NCI-H187 treated with DMSO at 0.1 percent for 48 hours (cell line): ENCODE measurements around the gene TCEA3.
A peak's percentile ranks its signal among the peaks of the same experiment; 100 is the strongest.

Experiments
- DNase-seq: peaks from one replicate; lab custom pipeline; 2025; lab: John Stamatoyannopoulos, UW

Gene TCEA3

GRCh38 chr1:23367791-23368561 lies 56.6 kb downstream of the TCEA3 start:
- DNase-seq = peak; percentile 90

GRCh38 chr1:23367451-23367790 lies 57.1 kb downstream of the TCEA3 start:
- DNase-seq = no peak

GRCh38 chr1:23366598-23366997 lies 58.0 kb downstream of the TCEA3 start:
- DNase-seq = no peak

- DNase-seq = no peak
Measured at GRCh38 chr1:23366146-23366545, 58.4 kb downstream of the TCEA3 start.

GRCh38 chr1:23362218-23362713 lies 62.3 kb downstream of the TCEA3 start:
- DNase-seq = no peak

GRCh38 chr1:23358310-23358875 lies 66.2 kb downstream of the TCEA3 start:
- DNase-seq = no peak

- DNase-seq = no peak
Measured at GRCh38 chr1:23357138-23357908, 67.2 kb downstream of the TCEA3 start.

GRCh38 chr1:23356471-23357137 lies 67.9 kb downstream of the TCEA3 start:
- no peak for DNase-seq

- no peak for DNase-seq
Measured at GRCh38 chr1:23354245-23354644, 70.3 kb downstream of the TCEA3 start.

GRCh38 chr1:23352096-23352695 lies 72.4 kb downstream of the TCEA3 start:
- DNase-seq = no peak

GRCh38 chr1:23345920-23346319 lies 78.6 kb downstream of the TCEA3 start:
- DNase-seq = no peak

GRCh38 chr1:23344987-23345472 lies 79.5 kb downstream of the TCEA3 start:
- DNase-seq = peak; percentile 9

- peak; percentile 91 for DNase-seq
Measured at GRCh38 chr1:23344111-23344986, 80.2 kb downstream of the TCEA3 start, which contains the start of gene HNRNPR. HNRNPR (minus strand) TSS chr1:23344284; CDS start chr1:23341008, 3,276 bp downstream.

GRCh38 chr1:23343221-23344110 lies 81.1 kb downstream of the TCEA3 start:
- DNase-seq = no peak

- DNase-seq = no peak
Measured at GRCh38 chr1:23341931-23342692, 82.4 kb downstream of the TCEA3 start.

- no peak for DNase-seq
Measured at GRCh38 chr1:23339632-23340031, 84.9 kb downstream of the TCEA3 start.

GRCh38 chr1:23337869-23338268 lies 86.7 kb downstream of the TCEA3 start:
- DNase-seq = no peak

GRCh38 chr1:23331713-23332112 lies 92.8 kb downstream of the TCEA3 start:
- DNase-seq = no peak
